ENCODE data around the gene FNDC7.

- no peak for TF ChIP-seq POLR2A (IDR thresholded peaks at IDR 0.05)
- TF ChIP-seq, protein P1, sequence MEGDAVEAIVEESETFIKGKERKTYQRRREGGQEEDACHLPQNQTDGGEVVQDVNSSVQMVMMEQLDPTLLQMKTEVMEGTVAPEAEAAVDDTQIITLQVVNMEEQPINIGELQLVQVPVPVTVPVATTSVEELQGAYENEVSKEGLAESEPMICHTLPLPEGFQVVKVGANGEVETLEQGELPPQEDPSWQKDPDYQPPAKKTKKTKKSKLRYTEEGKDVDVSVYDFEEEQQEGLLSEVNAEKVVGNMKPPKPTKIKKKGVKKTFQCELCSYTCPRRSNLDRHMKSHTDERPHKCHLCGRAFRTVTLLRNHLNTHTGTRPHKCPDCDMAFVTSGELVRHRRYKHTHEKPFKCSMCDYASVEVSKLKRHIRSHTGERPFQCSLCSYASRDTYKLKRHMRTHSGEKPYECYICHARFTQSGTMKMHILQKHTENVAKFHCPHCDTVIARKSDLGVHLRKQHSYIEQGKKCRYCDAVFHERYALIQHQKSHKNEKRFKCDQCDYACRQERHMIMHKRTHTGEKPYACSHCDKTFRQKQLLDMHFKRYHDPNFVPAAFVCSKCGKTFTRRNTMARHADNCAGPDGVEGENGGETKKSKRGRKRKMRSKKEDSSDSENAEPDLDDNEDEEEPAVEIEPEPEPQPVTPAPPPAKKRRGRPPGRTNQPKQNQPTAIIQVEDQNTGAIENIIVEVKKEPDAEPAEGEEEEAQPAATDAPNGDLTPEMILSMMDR (IDR thresholded peaks at IDR 0.05), result no peak
These were observed 27.2 kb upstream of the FNDC7 start for GRCh38 chr1:108685529-108685928.

All from body of pancreas (tissue), 4 donors.